Measurements from ENCODE around the gene TRAPPC2B. TPM values are rescaled to one million over a fixed set of nuclear protein-coding genes. Genes with fewer than 3 reads are reported as not detected.

Gene TRAPPC2B
- total and polyA plus RNA-seq, 2 of the 13 experiments (the other 11 are each of a cell fraction or from before 2014, with no cell fraction given), result 13.3 to 17.7 TPM

DNA sequence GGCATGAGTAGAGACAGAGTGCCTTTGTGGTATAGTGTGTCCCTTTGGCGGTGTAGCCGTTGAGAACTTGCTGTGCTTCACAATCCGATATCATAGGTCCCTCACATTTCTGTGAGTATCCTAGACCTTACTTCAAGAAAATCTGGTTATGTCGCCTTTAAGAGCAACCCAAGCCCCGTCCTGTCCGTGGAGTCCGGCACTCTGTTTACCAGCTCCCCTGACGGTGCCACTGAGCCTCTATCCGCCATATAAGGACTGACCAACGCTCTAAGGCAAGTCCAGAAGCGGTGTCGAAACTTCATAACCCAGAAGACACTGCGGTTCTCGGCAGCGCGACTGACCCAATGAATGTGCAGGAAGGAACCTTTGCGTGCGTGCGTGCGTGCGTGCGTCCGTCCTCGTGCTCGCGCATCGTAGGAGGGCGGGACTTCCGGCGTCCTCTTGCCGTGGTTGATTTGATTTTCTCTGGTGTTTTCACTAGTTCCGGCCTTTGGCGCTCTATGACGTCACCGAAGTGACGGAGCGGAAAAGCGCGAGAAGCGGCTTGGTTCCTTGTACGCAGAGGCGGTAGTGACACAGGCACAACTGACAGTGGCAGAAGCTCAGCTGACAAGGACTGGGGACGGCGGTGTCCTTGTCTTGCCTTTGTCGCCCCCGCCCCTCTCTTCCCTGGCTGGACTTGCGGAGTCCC is at the start of gene TRAPPC2B, which contains the start of gene ZNF547 (continued):
- TF ChIP-seq ZNF841 (CRISPR knock-in tag; IDR thresholded peaks at IDR 0.05; ENCODE audit: borderline replicate concordance) (no peak; the same call in 1 of the 2 replicates), HMG20B (CRISPR knock-in tag; conservative IDR thresholded peaks at IDR 0.05) (no peak), ZNF143 (CRISPR knock-in tag; IDR thresholded peaks at IDR 0.05) (peak; percentile 98), ZNF761 (CRISPR knock-in tag; conservative IDR thresholded peaks at IDR 0.05) (no peak), GFI1 (CRISPR knock-in tag; IDR thresholded peaks at IDR 0.05; ENCODE audit: borderline replicate concordance) (0 out of 2 replicates have a peak, but pooled peaks have one; percentile 3), ZSCAN31 (CRISPR knock-in tag; IDR thresholded peaks at IDR 0.05; ENCODE audit: low read depth) (peak; percentile 49), ZNF605 (CRISPR knock-in tag; IDR thresholded peaks at IDR 0.05) (no peak), ZNF781 (CRISPR knock-in tag; IDR thresholded peaks at IDR 0.05; ENCODE audit: borderline replicate concordance, not compliant biosample characterization) (peak; percentile 32), ADNP (CRISPR knock-in tag; IDR thresholded peaks at IDR 0.05) (no peak), ZFP37 (CRISPR knock-in tag; IDR thresholded peaks at IDR 0.05; ENCODE audit: borderline replicate concordance) (no peak), ZNF557 (CRISPR knock-in tag; IDR thresholded peaks at IDR 0.05) (no peak), ZNF124 (CRISPR knock-in tag; IDR thresholded peaks at IDR 0.05) (0 out of 2 replicates have a peak, but pooled peaks have one; percentile 50), GATA4 (IDR thresholded peaks at IDR 0.05; ENCODE audit: borderline replicate concordance, low read depth) (no peak)
- TF ChIP-seq, protein P1, sequence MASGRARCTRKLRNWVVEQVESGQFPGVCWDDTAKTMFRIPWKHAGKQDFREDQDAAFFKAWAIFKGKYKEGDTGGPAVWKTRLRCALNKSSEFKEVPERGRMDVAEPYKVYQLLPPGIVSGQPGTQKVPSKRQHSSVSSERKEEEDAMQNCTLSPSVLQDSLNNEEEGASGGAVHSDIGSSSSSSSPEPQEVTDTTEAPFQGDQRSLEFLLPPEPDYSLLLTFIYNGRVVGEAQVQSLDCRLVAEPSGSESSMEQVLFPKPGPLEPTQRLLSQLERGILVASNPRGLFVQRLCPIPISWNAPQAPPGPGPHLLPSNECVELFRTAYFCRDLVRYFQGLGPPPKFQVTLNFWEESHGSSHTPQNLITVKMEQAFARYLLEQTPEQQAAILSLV (CRISPR knock-in tag; IDR thresholded peaks at IDR 0.05; ENCODE audit: borderline replicate concordance), result peak; percentile 83
- TF ChIP-seq, protein P2, sequence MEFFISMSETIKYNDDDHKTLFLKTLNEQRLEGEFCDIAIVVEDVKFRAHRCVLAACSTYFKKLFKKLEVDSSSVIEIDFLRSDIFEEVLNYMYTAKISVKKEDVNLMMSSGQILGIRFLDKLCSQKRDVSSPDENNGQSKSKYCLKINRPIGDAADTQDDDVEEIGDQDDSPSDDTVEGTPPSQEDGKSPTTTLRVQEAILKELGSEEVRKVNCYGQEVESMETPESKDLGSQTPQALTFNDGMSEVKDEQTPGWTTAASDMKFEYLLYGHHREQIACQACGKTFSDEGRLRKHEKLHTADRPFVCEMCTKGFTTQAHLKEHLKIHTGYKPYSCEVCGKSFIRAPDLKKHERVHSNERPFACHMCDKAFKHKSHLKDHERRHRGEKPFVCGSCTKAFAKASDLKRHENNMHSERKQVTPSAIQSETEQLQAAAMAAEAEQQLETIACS (CRISPR knock-in tag; IDR thresholded peaks at IDR 0.05), result peak; percentile 95
- TF ChIP-seq, protein P3, sequence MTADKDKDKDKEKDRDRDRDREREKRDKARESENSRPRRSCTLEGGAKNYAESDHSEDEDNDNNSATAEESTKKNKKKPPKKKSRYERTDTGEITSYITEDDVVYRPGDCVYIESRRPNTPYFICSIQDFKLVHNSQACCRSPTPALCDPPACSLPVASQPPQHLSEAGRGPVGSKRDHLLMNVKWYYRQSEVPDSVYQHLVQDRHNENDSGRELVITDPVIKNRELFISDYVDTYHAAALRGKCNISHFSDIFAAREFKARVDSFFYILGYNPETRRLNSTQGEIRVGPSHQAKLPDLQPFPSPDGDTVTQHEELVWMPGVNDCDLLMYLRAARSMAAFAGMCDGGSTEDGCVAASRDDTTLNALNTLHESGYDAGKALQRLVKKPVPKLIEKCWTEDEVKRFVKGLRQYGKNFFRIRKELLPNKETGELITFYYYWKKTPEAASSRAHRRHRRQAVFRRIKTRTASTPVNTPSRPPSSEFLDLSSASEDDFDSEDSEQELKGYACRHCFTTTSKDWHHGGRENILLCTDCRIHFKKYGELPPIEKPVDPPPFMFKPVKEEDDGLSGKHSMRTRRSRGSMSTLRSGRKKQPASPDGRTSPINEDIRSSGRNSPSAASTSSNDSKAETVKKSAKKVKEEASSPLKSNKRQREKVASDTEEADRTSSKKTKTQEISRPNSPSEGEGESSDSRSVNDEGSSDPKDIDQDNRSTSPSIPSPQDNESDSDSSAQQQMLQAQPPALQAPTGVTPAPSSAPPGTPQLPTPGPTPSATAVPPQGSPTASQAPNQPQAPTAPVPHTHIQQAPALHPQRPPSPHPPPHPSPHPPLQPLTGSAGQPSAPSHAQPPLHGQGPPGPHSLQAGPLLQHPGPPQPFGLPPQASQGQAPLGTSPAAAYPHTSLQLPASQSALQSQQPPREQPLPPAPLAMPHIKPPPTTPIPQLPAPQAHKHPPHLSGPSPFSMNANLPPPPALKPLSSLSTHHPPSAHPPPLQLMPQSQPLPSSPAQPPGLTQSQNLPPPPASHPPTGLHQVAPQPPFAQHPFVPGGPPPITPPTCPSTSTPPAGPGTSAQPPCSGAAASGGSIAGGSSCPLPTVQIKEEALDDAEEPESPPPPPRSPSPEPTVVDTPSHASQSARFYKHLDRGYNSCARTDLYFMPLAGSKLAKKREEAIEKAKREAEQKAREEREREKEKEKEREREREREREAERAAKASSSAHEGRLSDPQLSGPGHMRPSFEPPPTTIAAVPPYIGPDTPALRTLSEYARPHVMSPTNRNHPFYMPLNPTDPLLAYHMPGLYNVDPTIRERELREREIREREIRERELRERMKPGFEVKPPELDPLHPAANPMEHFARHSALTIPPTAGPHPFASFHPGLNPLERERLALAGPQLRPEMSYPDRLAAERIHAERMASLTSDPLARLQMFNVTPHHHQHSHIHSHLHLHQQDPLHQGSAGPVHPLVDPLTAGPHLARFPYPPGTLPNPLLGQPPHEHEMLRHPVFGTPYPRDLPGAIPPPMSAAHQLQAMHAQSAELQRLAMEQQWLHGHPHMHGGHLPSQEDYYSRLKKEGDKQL (CRISPR knock-in tag; IDR thresholded peaks at IDR 0.05; ENCODE audit: low read depth), result no peak; the same call in 1 of the 2 replicates
- TF ChIP-seq, protein P4, sequence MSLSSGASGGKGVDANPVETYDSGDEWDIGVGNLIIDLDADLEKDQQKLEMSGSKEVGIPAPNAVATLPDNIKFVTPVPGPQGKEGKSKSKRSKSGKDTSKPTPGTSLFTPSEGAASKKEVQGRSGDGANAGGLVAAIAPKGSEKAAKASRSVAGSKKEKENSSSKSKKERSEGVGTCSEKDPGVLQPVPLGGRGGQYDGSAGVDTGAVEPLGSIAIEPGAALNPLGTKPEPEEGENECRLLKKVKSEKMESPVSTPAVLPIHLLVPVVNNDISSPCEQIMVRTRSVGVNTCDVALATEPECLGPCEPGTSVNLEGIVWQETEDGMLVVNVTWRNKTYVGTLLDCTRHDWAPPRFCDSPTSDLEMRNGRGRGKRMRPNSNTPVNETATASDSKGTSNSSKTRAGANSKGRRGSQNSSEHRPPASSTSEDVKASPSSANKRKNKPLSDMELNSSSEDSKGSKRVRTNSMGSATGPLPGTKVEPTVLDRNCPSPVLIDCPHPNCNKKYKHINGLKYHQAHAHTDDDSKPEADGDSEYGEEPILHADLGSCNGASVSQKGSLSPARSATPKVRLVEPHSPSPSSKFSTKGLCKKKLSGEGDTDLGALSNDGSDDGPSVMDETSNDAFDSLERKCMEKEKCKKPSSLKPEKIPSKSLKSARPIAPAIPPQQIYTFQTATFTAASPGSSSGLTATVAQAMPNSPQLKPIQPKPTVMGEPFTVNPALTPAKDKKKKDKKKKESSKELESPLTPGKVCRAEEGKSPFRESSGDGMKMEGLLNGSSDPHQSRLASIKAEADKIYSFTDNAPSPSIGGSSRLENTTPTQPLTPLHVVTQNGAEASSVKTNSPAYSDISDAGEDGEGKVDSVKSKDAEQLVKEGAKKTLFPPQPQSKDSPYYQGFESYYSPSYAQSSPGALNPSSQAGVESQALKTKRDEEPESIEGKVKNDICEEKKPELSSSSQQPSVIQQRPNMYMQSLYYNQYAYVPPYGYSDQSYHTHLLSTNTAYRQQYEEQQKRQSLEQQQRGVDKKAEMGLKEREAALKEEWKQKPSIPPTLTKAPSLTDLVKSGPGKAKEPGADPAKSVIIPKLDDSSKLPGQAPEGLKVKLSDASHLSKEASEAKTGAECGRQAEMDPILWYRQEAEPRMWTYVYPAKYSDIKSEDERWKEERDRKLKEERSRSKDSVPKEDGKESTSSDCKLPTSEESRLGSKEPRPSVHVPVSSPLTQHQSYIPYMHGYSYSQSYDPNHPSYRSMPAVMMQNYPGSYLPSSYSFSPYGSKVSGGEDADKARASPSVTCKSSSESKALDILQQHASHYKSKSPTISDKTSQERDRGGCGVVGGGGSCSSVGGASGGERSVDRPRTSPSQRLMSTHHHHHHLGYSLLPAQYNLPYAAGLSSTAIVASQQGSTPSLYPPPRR (CRISPR knock-in tag; IDR thresholded peaks at IDR 0.05; ENCODE audit: borderline replicate concordance), result no peak
